ENCODE results near the gene ABCA2. TPM values are rescaled to one million over a fixed set of nuclear protein-coding genes. Genes with fewer than 3 reads are reported as not detected.

The ABCA2 gene
- total and polyA plus RNA-seq, 4 donors = 2.9 to 15.2 (median 12.3) TPM

DNA sequence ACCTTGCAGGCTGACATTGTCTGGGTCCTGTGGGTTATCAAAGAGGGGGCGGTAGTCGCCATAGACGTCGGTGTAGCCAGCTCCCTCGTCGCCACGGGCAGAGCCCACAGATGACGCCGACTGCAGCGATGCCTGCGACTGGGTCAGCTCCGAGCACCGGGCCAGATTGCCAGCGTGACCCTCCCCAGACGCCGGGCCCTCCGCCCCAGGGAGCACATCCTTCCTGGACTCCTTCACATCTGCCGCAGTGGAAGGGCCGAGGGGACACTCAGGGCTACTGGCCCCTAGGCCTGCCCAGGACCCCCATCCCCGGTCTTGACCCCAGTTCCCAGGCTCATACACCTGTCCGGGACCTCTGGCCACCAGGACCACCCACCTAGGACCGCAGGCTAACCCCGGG lies 13.9 kb downstream of the ABCA2 start:
- no peaks in the 10 kb centered on the region for H3K27me3 ChIP-seq (ENCODE audit: control insufficient read depth in 4 of 4, insufficient read depth in 4 of 4, low read length in 3 of 4)
- no peak overlapping the region for H3K27ac ChIP-seq (ENCODE audit: low read depth in 1 of 2, low read length in 2 of 2)
- H3K9ac ChIP-seq (ENCODE audit: low read depth in 1 of 2, low read length in 2 of 2) = no peak overlapping the region
- H3K9me3 ChIP-seq (ENCODE audit: control insufficient read depth in 4 of 4, low read length in 3 of 4) = no peaks in the 10 kb centered on the region
- 93% methylated on average over 23 of the region's 23 CpGs for WGBS
- H3K4me1 ChIP-seq (ENCODE audit: control insufficient read depth in 4 of 4, insufficient read depth in 4 of 4, low read length in 3 of 4) = no peaks in the 10 kb centered on the region
- DNase-seq (ENCODE audit: low spot score) = no peak
- peaks cover 2 to 50% (median 23%) of the 10 kb centered on the region in 4 donors for H3K36me3 ChIP-seq (ENCODE audit: control insufficient read depth in 4 of 4, insufficient read depth in 3 of 4, low read depth in 1 of 4, low read length in 3 of 4)
- TF ChIP-seq EGR1 (IDR thresholded peaks at IDR 0.05; ENCODE audit: low read depth in 2 of 2) (no peak), NR2F2 (IDR thresholded peaks at IDR 0.05) (no peak), RXRA (IDR thresholded peaks at IDR 0.05) (no peak), HNF4A (conservative IDR thresholded peaks at IDR 0.05) (no peak), RAD21 (IDR thresholded peaks at IDR 0.05) (no peak), ZBTB33 (IDR thresholded peaks at IDR 0.05) (no peak), FOXA2 (IDR thresholded peaks at IDR 0.05) (no peak), GABPA (IDR thresholded peaks at IDR 0.05 in 1 of 2, conservative IDR thresholded peaks at IDR 0.05 in 1 of 2) (no peak), TAF1 (conservative IDR thresholded peaks at IDR 0.05) (no peak), ATF3 (IDR thresholded peaks at IDR 0.05) (no peak), FOXA1 (IDR thresholded peaks at IDR 0.05) (no peak), JUND (IDR thresholded peaks at IDR 0.05) (no peak), YY1 (IDR thresholded peaks at IDR 0.05) (no peak)
- TF ChIP-seq, protein P1, sequence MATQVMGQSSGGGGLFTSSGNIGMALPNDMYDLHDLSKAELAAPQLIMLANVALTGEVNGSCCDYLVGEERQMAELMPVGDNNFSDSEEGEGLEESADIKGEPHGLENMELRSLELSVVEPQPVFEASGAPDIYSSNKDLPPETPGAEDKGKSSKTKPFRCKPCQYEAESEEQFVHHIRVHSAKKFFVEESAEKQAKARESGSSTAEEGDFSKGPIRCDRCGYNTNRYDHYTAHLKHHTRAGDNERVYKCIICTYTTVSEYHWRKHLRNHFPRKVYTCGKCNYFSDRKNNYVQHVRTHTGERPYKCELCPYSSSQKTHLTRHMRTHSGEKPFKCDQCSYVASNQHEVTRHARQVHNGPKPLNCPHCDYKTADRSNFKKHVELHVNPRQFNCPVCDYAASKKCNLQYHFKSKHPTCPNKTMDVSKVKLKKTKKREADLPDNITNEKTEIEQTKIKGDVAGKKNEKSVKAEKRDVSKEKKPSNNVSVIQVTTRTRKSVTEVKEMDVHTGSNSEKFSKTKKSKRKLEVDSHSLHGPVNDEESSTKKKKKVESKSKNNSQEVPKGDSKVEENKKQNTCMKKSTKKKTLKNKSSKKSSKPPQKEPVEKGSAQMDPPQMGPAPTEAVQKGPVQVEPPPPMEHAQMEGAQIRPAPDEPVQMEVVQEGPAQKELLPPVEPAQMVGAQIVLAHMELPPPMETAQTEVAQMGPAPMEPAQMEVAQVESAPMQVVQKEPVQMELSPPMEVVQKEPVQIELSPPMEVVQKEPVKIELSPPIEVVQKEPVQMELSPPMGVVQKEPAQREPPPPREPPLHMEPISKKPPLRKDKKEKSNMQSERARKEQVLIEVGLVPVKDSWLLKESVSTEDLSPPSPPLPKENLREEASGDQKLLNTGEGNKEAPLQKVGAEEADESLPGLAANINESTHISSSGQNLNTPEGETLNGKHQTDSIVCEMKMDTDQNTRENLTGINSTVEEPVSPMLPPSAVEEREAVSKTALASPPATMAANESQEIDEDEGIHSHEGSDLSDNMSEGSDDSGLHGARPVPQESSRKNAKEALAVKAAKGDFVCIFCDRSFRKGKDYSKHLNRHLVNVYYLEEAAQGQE (IDR thresholded peaks at IDR 0.05) = no peak
- TF ChIP-seq, protein P2, sequence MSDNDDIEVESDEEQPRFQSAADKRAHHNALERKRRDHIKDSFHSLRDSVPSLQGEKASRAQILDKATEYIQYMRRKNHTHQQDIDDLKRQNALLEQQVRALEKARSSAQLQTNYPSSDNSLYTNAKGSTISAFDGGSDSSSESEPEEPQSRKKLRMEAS (IDR thresholded peaks at IDR 0.05) = no peak
- H3K4me3 ChIP-seq (ENCODE audit: low read depth in 1 of 3, low read length in 3 of 3) = no peak overlapping the region

DNA sequence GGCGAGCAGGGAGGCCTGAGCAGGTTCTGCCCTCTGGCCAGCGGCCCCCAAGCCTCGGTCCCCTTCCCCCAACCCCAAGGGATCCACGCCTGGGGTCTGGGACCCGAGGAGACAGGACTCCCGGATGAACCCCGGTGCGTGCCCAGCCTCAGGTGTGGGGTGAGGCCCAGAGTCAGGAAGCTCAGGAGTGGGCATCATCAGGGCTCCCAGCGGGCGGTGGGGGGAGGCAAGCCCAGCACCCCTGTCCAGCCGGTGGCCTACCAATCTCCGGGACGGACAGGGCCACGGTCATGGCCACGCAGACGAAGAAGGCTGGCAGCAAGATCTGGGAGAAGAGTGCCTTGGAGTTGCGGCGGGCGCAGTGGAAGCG lies 14.5 kb downstream of the ABCA2 start:
- H3K4me1 ChIP-seq (ENCODE audit: control insufficient read depth in 4 of 4, insufficient read depth in 4 of 4, low read length in 3 of 4) = no peaks in the 10 kb centered on the region
- no peak for DNase-seq (ENCODE audit: low spot score)
- H3K4me3 ChIP-seq (ENCODE audit: low read depth in 1 of 3, low read length in 3 of 3) = no peak overlapping the region
- no peak overlapping the region for H3K9ac ChIP-seq (ENCODE audit: low read depth in 1 of 2, low read length in 2 of 2)
- H3K9me3 ChIP-seq (ENCODE audit: control insufficient read depth in 4 of 4, low read length in 3 of 4) = no peaks in the 10 kb centered on the region
- 97% methylated on average over 20 of the region's 20 CpGs for WGBS
- no peak for TF ChIP-seq FOXA1 (IDR thresholded peaks at IDR 0.05)
- TF ChIP-seq FOXA2 (IDR thresholded peaks at IDR 0.05) = no peak
- no peak for TF ChIP-seq EGR1 (IDR thresholded peaks at IDR 0.05; ENCODE audit: low read depth in 2 of 2)
- TF ChIP-seq SP1 (IDR thresholded peaks at IDR 0.05) = no peak
- TF ChIP-seq, protein P2 (IDR thresholded peaks at IDR 0.05) = no peak
- TF ChIP-seq, protein P3, sequence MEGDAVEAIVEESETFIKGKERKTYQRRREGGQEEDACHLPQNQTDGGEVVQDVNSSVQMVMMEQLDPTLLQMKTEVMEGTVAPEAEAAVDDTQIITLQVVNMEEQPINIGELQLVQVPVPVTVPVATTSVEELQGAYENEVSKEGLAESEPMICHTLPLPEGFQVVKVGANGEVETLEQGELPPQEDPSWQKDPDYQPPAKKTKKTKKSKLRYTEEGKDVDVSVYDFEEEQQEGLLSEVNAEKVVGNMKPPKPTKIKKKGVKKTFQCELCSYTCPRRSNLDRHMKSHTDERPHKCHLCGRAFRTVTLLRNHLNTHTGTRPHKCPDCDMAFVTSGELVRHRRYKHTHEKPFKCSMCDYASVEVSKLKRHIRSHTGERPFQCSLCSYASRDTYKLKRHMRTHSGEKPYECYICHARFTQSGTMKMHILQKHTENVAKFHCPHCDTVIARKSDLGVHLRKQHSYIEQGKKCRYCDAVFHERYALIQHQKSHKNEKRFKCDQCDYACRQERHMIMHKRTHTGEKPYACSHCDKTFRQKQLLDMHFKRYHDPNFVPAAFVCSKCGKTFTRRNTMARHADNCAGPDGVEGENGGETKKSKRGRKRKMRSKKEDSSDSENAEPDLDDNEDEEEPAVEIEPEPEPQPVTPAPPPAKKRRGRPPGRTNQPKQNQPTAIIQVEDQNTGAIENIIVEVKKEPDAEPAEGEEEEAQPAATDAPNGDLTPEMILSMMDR (IDR thresholded peaks at IDR 0.05; ENCODE audit: low read depth, low read length, missing input control) = no peak
- TF ChIP-seq, protein P1 (IDR thresholded peaks at IDR 0.05) = no peak
- TF ChIP-seq NR2F2 (IDR thresholded peaks at IDR 0.05) = no peak
- TF ChIP-seq ZBTB33 (IDR thresholded peaks at IDR 0.05) = no peak
- H3K27ac ChIP-seq (ENCODE audit: low read depth in 1 of 2, low read length in 2 of 2) = no peak overlapping the region
- peaks cover 2 to 50% (median 23%) of the 10 kb centered on the region in 4 donors for H3K36me3 ChIP-seq (ENCODE audit: control insufficient read depth in 4 of 4, insufficient read depth in 3 of 4, low read depth in 1 of 4, low read length in 3 of 4)
- H3K27me3 ChIP-seq (ENCODE audit: control insufficient read depth in 4 of 4, insufficient read depth in 4 of 4, low read length in 3 of 4) = no peaks in the 10 kb centered on the region

Measured in liver (tissue), 9 donors.